HG02763 (cell line): Measurements from ENCODE around the gene HYAL1.
A peak's percentile ranks its signal among the peaks of the same experiment; 100 is the strongest.
"Not testable (repeated sequence)": the region's sequence is repeated elsewhere in the genome, so short reads cannot be mapped to it uniquely, and the experiment has no call there.

ENCODE experiments used
- ATAC-seq: cut with Tn5 transposase; IDR thresholded peaks from one replicate; pipeline ENCODE4 v1.9.1; 2021; ENCODE audit warnings: mild to moderate bottlenecking, moderate library complexity; ENCODE audit not compliant: unreplicated experiment

Gene HYAL1

GRCh38 chr3:50295553-50296431 lies 7.6 kb downstream of the HYAL1 start:
- no peak for ATAC-seq

- no peak for ATAC-seq
These were observed 8.6 kb downstream of the HYAL1 start for GRCh38 chr3:50294492-50295403.

DNA sequence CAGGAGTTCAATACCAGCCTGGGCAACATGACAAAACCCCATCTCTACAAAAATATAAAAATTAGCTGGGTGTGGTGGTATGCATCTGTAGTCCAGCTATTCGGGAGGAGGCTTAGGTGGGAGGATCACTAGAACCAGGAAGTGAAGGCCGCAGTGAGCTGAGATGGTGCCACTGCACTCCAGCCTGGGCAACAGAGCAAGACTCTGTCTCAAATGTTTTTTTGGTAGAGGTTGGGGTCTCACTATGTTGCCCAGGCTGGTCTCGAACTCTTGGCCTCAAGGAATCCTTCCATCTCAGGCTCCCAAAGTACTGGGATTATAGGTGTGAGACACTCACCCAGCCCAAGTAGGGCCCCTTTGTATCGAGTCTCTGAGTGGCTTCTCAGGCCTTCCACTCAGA lies 9.3 kb downstream of the HYAL1 start:
- no peak for ATAC-seq

DNA sequence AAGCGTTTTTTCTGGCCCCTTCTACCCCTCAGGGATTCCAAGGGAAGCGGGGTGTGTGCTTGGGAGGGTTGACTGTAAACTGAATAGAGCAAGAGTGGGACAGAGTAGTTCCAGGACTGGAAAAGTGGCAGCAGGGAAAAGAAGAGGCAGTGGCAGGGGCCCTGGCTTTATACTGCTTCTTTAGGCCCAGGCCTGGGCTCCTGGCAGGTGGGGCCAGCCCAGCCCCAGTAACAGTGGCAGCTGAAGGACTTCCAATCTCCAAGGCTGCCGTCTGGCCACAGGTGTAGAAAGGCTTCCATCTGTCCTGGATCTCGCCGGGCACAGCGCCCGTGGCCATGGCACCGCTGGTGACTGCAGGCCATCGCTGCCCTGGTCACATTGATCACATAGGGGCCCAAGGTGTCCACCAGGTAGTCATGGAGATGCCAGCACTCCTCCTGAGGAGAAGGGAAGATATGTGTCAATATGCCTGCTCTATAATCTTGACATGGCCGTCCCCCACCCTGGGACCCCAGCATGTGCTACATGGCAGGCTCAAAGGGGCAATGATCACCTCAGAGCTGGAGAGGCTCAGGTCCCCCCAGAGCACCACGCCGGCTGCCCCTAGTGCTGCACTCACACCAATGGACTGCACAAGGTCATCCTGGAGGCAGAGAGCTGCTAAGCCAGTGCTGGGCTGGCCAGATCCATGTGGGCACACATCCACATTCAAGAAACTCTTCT lies 10.1 kb downstream of the HYAL1 start:
- no peak for ATAC-seq

- ATAC-seq = peak; percentile 95
These were observed 11.0 kb downstream of the HYAL1 start, which contains the start of gene IFRD2 for GRCh38 chr3:50292159-50293078. Gene IFRD2, minus strand, starts transcription at chr3:50292429. Its CDS starts 155 bp downstream, at chr3:50292274.

DNA sequence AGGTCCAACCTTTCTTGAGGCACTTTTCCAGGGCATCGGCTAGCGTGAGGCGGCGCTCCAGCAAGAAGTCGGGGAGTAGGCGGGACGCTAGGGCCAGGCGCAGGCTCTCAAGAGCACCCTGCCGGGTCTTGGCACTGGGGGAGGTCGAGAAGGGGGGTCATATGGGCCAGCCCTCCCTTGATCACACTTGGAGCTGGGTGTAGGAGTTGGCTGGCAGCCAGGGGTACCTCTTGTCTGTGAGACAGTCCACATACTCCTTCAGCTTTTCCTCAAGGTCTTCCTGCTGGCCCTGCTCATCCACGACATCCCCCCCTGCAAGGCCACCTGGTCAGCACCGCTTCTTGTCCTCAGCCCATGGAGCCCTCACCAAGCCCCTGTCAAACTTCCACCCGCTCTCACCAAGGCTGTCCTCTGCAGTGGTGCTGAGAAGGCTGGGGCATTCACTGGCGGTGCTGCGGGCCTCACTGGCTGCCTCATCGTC lies 13.2 kb downstream of the HYAL1 start:
- no peak for ATAC-seq

GRCh38 chr3:50289130-50289529 lies 14.2 kb downstream of the HYAL1 start:
- no peak for ATAC-seq

GRCh38 chr3:50288387-50289007 lies 14.9 kb downstream of the HYAL1 start:
- ATAC-seq = no peak

DNA sequence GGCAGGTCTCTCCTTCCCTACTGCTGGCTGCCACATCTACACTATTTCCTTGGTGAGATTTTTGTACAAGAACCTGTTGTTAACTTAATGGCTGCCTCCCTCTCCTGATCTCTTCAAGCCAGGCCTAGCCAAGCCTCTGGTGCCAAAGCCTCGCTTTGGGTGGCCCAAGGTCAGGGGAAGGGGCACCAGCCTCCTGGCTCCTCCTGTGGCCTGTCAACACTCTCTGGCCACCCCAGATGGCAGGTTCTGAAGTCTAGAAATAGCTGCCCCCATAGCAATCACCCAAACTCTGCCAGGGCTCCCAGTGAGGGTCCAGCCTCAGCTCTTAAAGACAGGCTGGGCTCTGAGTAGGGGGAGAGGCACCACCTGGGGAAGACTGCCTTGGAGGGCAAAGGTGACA lies 16.1 kb downstream of the HYAL1 start:
- ATAC-seq = no peak

DNA sequence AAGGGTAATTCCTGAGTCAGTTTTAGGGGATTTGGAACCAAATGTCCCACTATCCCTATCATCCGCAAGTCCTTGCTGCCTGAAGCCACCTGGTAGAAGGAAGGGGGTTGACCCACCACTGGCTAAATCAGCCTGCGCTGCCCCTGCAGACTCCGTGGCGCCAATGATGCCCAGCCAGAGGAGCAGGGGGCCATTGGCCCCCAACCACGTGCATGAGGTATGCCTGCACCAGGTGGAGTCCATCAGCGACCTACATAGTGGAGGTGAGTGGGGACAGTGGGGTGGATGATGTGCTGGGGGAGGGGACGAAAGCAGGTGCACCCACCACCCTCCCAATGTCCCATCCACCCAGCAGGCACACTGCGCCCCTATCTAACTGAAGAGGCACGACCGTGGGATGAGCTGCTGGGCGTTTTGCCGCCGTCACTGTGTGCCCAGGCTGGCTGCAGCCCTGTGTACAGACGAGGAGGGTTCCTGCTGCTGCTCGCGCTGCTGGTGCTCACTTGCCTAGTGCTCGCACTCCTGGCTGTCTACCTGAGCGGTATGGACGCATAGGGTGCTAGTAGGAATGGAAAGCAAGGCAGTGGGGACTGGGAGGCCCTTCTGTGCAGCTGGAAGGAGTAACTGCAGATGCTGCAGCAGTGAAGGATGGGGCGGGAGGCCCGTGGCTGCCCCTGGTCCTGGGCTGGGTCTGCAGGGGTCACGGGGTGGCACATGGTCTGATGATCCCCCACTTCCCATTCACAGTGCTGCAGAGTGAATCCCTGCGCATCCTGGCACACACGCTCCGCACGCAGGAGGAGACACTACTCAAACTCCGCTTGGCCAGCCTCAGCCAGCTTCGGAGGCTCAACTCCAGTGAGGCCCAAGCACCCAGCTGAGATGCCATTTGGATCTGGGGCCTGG lies 16.8 kb downstream of the HYAL1 start:
- ATAC-seq = no peak

DNA sequence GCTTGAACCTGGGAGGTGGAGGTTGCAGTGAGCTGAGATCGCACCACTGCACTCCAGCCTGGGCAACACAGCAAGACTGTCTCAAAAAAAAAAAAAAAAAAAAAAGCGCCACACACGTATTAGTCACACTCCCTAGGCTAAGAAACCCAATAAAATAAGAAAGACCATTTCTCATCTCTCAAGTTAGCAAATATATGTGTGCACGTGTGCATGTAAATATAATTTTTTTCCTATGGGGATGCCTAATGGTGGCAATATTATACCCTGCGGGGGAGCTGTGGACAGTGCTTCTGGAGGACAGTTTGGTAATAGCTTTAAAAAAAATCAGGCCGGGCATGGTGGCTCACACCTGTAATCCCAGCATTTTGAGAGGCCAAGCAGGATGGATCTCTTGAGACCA lies 19.3 kb downstream of the HYAL1 start:
- not testable (repeated sequence) for ATAC-seq

DNA sequence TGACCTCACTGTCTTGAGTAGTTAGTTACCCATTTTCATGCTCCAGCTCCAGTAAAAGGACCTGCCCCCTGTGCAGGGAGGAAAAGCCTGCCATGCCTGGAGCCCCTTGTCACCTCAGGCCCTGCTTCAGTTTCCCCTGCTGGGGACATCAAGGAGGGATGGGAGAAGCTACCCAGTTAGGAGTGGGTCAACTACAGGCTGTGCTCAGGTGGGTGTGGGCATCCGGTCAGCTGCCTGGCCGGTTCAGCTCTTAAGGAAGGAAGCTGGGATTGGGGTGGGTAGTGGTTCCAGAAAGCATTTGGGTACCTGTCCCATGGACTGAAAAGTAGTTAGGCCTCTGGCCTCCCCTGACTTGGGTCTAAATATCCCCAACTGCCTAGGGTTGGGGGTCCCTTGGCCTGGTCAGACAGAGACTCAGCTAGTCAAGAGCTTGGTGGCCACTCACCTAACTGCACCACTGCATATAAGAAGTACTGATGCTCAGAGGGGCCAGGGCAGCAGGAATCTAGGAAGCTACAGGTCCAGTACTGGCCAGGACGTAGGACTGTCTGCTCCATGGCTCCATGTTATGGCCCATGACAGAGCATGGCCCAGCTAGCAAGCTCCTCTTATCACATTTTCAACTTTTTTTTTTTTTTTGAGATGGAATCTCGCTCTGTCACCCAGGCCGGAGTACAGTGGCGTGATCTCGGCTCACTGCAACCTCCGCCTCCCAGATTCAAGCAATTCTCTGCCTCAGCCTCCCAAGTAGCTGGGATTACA lies 23.9 kb downstream of the HYAL1 start:
- no peak for ATAC-seq

DNA sequence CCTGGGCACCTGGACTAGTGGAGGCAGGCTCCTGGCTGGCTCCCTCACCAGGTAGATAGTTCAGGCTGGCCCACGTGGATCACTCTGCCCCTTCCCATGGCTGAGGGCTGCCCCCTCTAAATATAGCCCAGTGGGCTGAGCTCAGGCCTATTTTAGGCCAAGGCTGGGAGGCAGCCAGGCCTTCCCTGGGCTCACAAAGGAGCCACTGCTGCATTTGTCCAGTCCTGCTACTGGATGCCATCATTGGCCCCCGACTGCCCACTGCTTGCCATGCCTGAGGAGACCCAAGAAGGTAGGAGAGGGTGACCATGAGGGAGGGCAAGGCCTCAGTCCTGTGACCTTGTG lies 24.5 kb downstream of the HYAL1 start, which contains the start of gene LSMEM2:
Gene LSMEM2 (plus strand): TSS at position 208 of the 345 bp plus-strand sequence. CDS start 27 bp downstream, at position 235.
- ATAC-seq = no peak

DNA sequence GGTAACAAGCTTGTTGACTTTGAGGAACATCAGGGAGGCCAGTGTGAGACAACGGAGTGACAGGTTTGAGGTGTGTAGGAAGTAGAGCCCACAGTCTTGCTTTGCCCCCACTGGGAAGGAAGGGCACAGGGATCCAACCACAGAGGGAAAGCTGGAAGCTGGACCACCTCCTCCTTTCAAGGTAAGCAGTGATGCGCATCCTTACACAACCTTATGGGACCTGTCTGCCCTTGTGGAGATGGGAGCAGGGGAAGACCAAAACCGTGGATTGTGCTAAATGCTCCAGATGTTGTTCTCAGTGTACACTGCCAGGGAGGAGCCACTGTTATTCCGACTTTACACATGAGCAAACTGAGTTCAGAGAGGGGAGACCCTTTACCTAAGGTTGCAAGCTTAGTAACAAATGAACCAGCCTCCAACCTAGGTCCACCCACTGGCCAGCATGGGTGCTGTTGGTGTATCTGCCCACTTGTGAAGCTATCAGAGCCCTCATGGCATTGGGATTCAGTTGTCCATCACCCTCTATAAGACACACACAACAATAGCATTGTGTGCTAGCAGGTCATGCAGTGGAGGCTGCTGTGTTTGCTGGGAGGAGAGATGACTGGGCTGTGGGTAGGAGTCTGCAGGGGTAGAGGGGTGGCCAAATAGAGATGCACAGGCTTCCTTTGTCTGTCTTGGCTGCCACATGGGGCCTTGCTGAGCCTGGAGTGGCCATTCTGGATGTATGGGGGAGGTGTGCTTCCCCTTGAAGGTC lies 25.1 kb downstream of the HYAL1 start:
- ATAC-seq = no peak

DNA sequence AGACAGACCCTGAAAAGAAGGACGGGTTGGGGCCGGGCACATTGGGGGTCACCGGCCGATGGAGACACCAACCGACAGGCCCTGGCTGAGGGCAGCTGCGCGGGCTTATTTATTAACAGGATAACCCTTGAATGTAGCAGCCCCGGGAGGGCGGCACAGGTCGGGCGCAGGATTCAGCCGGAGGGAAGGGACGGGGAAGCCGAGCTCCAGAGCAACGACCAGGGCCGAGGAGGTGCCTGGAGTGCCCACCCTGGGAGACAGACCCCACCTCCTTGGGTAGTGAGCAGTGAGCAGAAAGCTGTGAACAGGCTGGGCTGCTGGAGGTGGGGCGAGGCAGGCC lies 26.6 kb downstream of the HYAL1 start:
- ATAC-seq = no peak

- no peak for ATAC-seq
These were observed 27.2 kb downstream of the HYAL1 start for GRCh38 chr3:50275996-50276761.
